Stimulated activated CD8-positive, alpha-beta memory T cell treated with anti-CD3 and anti-CD28 coated beads, Interleukin-4, amount 100 ng/mL, for 24 hours (primary cell): ENCODE results near the gene CLRN3.
A peak's percentile ranks its signal among the peaks of the same experiment; 100 is the strongest.

Experiments used
- DNase-seq: peaks from one replicate; pipeline ENCODE4 v3.0.0-alpha.2; 2020; ENCODE audit warnings: low read depth

Gene CLRN3

DNA sequence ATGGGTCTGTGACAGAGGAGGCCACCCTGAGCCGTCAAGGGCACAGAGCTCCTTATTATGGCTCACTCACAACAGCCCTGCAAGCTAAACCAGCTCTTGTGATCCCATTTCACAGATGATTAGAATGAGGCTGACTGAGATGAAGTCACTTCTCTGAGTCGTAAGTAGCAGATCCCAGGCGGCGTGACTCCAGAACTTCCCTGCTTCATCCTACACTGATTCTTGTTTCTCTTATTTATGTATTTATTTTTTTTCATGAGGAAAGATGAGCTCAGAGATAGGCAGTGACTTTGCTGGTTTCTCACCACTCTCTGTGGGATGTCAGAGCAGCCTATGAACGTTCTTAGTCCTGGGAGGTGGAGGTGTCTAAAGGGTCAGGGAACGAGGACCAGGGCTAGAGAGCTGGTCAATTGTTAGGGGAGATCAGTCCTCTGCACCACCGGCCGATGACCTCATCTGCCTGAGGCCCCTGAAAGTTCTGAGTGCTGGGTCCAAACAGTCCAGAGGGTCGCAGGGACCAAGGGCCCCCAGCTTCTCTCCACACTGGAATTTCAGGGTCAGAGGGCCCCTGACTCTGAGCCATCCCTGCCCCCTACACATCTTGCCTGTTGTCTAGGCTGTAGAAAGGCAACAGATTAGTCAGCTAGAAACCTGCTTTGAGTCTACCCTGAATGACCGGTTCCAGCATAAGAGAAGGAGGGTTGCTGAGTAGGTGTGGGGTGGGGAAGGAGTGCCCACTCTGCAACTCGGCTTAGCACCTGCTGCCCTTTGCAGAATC lies 17.9 kb downstream of the CLRN3 start:
- no peak for DNase-seq

DNA sequence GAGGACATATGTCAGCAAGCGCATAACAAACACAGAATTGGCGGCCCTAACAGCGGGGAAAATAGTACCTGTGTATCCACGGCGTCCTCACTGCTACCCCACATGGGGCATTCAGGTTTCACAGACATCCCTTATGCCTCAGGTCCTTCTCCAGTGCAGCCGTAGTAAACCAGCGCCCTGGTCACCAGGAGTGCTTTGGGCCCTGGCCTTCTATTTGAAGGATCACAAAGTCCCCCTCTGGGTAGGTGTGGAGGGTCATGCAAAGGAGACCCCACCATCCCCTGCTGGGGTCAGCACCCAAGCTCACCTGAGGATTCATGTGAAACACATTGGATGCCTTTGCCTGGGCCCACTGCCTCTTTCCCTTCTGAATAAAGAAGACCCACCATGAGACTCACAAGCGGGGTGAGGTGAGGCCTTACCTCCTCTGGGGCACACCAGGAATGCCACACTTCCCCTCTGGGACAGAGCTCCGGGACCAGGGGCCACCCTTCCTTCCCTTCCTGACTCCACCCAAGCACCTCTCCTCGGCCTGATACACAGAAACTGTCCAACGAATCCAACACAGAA lies 18.8 kb downstream of the CLRN3 start:
- DNase-seq, result no peak

DNA sequence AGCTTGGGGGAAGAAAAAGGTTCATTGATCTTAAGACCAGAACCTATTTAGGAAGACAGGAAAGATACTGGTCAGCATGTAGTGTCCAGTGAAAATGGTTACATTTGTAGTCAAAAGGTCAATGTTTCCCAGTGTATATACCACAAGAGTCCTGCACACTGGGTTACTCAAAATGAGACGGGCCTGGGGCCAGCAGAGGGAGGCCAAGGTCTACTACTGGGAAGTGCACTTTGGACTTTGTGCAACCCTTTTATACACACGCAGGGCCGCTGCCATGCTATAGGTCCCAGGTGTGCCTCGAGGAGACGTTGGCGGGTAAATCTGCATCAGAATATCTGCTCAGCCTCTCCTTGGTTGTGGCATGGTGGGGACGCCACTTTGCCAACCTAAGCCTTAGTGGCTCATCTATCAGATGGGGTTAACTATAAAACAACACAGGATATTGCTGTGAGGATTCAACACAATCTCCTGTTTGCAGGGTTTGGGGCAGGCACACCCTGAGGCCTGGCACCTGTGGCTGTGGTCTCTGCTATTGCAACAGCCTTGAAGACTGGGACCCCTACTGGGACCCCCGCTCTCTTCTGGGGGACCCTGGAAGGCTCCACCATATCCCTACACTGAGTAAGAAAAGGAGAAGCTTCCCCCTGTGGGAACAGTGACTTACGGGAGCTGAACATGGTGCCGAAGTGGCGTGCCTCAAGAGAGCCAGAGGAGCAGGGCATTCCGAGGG lies 19.7 kb downstream of the CLRN3 start:
- no peak for DNase-seq

GRCh38 chr10:127872011-127872761 lies 20.6 kb downstream of the CLRN3 start:
- DNase-seq, result no peak

GRCh38 chr10:127871631-127872010 lies 21.1 kb downstream of the CLRN3 start:
- no peak for DNase-seq

- DNase-seq, result no peak
Observed at GRCh38 chr10:127869329-127869728, 23.4 kb downstream of the CLRN3 start.

- DNase-seq, result no peak
Observed at GRCh38 chr10:127867805-127868204, 24.9 kb downstream of the CLRN3 start.

- no peak for DNase-seq
Observed at GRCh38 chr10:127866276-127867013, 26.3 kb downstream of the CLRN3 start.

DNA sequence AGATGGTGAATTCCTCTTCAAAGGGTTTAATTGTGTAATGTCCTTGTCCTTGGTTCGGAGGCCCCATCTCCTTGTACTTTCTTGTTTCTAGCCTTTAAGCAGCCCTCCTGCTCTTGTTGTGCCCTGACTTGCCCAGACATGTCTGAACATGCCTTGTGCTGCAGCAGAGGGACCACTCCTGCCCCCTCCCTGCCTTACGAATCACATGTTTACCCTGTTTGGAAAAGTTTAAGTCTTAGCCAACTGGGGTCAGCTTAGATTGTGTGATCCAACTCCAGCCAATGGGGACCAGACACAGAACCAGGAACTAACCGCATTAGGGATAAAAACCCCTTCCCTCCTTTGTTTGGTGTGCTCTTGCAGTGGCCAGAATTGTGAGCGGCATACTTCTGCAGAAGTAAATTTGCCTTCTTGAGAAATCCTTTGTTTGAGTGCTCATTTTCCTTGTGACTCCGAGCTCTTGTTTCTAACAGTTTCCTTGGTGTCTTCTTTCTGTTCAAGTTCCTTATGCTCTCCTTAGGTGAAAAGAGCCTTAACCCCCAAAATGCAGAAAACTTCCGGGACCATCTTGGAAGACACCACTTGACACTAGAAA lies 29.4 kb downstream of the CLRN3 start:
- DNase-seq, result no peak

GRCh38 chr10:127860592-127860991 lies 32.1 kb downstream of the CLRN3 start:
- no peak for DNase-seq

- DNase-seq, result no peak
Observed at GRCh38 chr10:127855976-127856375, 36.8 kb downstream of the CLRN3 start.

- no peak for DNase-seq
Observed at GRCh38 chr10:127855591-127855881, 37.2 kb downstream of the CLRN3 start.

DNA sequence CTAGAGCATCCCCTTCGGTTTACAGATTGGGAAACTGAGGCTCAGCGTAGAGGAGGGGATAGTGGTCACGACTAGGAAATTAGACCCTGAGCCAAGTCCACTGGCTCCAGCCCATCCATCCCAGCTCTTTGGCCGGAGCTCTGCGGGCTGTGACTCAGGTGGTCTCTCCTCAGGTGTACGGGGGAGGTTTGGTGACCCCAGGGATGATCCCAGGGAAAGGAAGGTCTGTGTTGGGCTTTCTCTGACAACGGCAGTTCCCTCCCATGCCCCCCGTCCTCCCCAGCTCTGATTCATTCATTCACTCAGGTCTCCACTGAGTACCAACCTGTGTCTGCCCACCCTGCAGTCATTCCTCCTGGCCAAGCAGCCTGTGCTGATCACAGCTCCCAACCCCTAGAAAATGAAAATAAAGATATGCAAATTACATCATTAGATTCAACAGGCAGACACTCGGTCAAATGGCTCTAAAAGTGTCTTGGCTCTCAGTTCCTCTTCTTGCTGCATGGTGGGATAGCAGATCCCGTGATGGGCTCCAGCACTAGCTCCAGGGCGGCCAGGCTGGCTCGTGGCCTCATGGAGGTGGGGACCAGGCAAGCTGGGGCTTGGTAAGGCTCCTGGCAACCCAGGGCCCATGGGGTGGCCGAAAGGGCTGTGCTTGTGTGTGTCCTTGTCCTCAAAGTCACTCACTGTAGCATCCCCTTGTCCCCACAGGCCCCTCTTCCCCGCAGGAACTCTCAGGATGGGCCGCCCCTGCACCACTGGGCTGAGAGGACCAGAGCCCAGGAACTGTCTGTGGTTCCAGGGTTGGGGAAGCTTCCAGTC lies 37.8 kb downstream of the CLRN3 start:
- no peak for DNase-seq

- peak; percentile 15 for DNase-seq
Observed at GRCh38 chr10:127853868-127854768, 38.6 kb downstream of the CLRN3 start.

GRCh38 chr10:127852456-127852855 lies 40.3 kb downstream of the CLRN3 start:
- DNase-seq, result no peak

DNA sequence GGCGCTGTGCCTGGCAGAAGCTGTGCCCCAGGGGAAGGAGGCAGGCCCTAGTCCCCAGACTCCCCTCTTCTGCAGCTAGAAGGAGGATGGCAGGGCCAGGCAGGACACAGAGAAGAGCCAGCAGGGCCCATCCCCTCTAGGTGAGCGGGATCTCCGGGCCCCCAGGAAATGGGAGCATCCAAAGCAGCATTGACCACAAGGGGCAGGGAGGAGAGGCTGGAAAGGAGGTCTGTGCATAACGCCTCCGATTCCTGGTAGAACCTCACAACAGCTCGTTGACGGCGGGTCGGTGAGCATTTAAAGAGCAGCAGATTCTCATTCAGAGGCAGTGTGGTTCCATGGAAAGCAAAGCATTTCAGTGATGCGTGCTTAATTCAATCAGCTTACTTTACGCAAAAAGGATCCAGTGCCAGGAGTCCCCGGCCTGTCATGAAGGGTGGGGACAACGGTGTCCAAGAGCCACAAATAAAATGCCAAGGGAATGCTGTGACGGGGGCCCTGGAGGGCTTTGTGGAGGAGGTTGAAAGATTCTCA lies 41.0 kb downstream of the CLRN3 start:
- DNase-seq, result no peak

- DNase-seq, result no peak
Observed at GRCh38 chr10:127850944-127851343, 41.8 kb downstream of the CLRN3 start.

- no peak for DNase-seq
Observed at GRCh38 chr10:127849921-127850320, 42.8 kb downstream of the CLRN3 start.

- no peak for DNase-seq
Observed at GRCh38 chr10:127849224-127849623, 43.5 kb downstream of the CLRN3 start.
